Measurements from ENCODE around the gene ARHGAP24.

DNA sequence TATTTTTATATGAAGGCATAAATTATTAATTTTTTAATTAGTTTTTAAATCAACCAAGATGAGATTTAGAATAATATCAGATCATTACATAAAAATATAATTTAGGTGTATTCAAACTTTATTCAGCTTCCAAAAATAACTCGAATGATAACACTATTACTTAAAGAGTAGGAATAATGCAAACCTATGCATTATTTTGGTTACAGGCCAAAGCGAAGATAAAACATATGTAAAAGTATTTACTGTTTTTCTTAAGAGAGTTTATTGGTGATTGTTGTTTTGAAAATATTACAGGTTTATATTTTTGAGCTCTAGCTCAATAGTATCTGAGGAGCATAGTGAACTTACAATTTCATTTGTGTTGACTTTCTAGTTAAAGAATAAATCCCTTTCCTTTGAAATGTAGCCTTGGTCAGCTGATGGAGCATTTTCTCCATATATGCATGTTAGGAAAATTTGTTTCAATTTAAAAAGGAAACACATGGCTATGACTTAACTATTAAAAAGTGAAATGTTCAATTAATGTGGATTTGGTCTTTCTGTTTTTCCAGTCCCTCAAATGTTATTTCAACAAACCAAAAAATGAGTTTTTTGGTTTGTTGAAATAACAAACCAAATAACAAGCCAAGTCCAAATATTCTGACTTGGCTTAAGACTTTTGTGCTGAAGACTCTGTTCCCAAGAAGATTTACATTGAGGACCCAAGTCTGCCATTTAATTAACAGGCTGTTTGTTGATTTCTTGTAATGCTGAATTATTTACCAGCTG, 346.9 kb downstream of the ARHGAP24 start:
- TF ChIP-seq, protein P1, sequence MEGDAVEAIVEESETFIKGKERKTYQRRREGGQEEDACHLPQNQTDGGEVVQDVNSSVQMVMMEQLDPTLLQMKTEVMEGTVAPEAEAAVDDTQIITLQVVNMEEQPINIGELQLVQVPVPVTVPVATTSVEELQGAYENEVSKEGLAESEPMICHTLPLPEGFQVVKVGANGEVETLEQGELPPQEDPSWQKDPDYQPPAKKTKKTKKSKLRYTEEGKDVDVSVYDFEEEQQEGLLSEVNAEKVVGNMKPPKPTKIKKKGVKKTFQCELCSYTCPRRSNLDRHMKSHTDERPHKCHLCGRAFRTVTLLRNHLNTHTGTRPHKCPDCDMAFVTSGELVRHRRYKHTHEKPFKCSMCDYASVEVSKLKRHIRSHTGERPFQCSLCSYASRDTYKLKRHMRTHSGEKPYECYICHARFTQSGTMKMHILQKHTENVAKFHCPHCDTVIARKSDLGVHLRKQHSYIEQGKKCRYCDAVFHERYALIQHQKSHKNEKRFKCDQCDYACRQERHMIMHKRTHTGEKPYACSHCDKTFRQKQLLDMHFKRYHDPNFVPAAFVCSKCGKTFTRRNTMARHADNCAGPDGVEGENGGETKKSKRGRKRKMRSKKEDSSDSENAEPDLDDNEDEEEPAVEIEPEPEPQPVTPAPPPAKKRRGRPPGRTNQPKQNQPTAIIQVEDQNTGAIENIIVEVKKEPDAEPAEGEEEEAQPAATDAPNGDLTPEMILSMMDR (IDR thresholded peaks at IDR 0.05) = no peak
- TF ChIP-seq ZFX (IDR thresholded peaks at IDR 0.05; ENCODE audit: borderline replicate concordance) = no peak

Measured in 22Rv1 (cell line).